Measurements from ENCODE around the gene ALX4.

- TF ChIP-seq POLR2AphosphoS5 (IDR thresholded peaks at IDR 0.05; ENCODE audit: low read depth) (no peak), JUNB (IDR thresholded peaks at IDR 0.05; ENCODE audit: unreplicated experiment) (no peak), CTCF (conservative IDR thresholded peaks at IDR 0.05; ENCODE audit: low read depth in 2 of 2) (no peak), EZH2phosphoT487 (IDR thresholded peaks at IDR 0.05; ENCODE audit: unreplicated experiment) (no peak), EZH2 (IDR thresholded peaks at IDR 0.05; ENCODE audit: low read depth, unreplicated experiment) (no peak), REST (IDR thresholded peaks at IDR 0.05; ENCODE audit: unreplicated experiment) (no peak), ZNF331 (CRISPR knock-in tag; IDR thresholded peaks at IDR 0.05; ENCODE audit: low read depth) (no peak), NANOG (IDR thresholded peaks at IDR 0.05; ENCODE audit: borderline replicate concordance) (no peak), ETS1 (IDR thresholded peaks at IDR 0.05) (no peak)
These were observed 74.2 kb downstream of the ALX4 start for GRCh38 chr11:44235765-44236201.

Measured in GM23338 (cell line).